HS-5 (cell line): ENCODE measurements around the gene CCDC34.
A peak's percentile ranks its signal among the peaks of the same experiment; 100 is the strongest.
"Not testable (repeated sequence)": the region's sequence is repeated elsewhere in the genome, so short reads cannot be mapped to it uniquely, and the experiment has no call there.

Experiments used
- DNase-seq: peaks from one replicate; pipeline ENCODE4 v3.0.0-alpha.2; 2012; ENCODE audit warnings: low read depth

The CCDC34 gene

GRCh38 chr11:27361649-27362431 is 1.2 kb downstream of the CCDC34 start:
- no peak for DNase-seq

GRCh38 chr11:27358296-27358695 is 4.7 kb downstream of the CCDC34 start:
- no peak for DNase-seq

- DNase-seq, result no peak
Observed at GRCh38 chr11:27357250-27357649, 5.8 kb downstream of the CCDC34 start.

- DNase-seq, result no peak
Observed at GRCh38 chr11:27356624-27357222, 6.3 kb downstream of the CCDC34 start.

- no peak for DNase-seq
Observed at GRCh38 chr11:27355575-27356104, 7.4 kb downstream of the CCDC34 start.

- no peak for DNase-seq
Observed at GRCh38 chr11:27354359-27354965, 8.6 kb downstream of the CCDC34 start.

- peak; percentile 25 for DNase-seq
Observed at GRCh38 chr11:27353593-27354358, 9.2 kb downstream of the CCDC34 start.

- DNase-seq, result no peak
Observed at GRCh38 chr11:27352781-27353180, 10.2 kb downstream of the CCDC34 start.

- DNase-seq, result no peak
Observed at GRCh38 chr11:27350511-27350910, 12.5 kb downstream of the CCDC34 start.

GRCh38 chr11:27349919-27350318 is 13.1 kb downstream of the CCDC34 start:
- no peak for DNase-seq

- DNase-seq, result no peak
Observed at GRCh38 chr11:27348340-27348873, 14.6 kb downstream of the CCDC34 start.

GRCh38 chr11:27347359-27348339 is 15.4 kb downstream of the CCDC34 start:
- DNase-seq, result no peak

GRCh38 chr11:27339941-27340340 is 23.1 kb downstream of the CCDC34 start:
- DNase-seq, result no peak

GRCh38 chr11:27334764-27335163 is 28.3 kb downstream of the CCDC34 start:
- not testable (repeated sequence) for DNase-seq

- no peak for DNase-seq
Observed at GRCh38 chr11:27331981-27332380, 31.0 kb downstream of the CCDC34 start.

GRCh38 chr11:27330633-27331270 is 32.3 kb downstream of the CCDC34 start:
- no peak for DNase-seq

GRCh38 chr11:27329867-27330632 is 33.0 kb downstream of the CCDC34 start:
- DNase-seq, result no peak

GRCh38 chr11:27328614-27329013 is 34.4 kb downstream of the CCDC34 start:
- DNase-seq, result no peak

- not testable (repeated sequence) for DNase-seq
Observed at GRCh38 chr11:27327064-27327463, 36.0 kb downstream of the CCDC34 start.
